HL-60/S4 treated with retinoic acid at 250 ng/mL for 4 days and 3 days (cell line): Measurements from ENCODE around the gene MX1.
"Not testable (repeated sequence)": the region's sequence is repeated elsewhere in the genome, so short reads cannot be mapped to it uniquely, and the experiment has no call there.

Source experiments
- in situ Hi-C: fragments of 300-500 bp; cut with MboI; formaldehyde crosslinking; loops from 2 replicates; pipeline ENCODE4 v1.7.0; 2022; ENCODE audit warnings: low sequenced_read_pairs

Gene MX1

GRCh38 chr21:41406340-41406739 is 19.7 kb upstream of the MX1 start:
- in situ Hi-C loops, result no loop called here

GRCh38 chr21:41407541-41408460 is 18.2 kb upstream of the MX1 start:
- in situ Hi-C loops, result no loop called here

GRCh38 chr21:41410361-41410760 is 15.7 kb upstream of the MX1 start:
- in situ Hi-C loops, result no loop called here

- in situ Hi-C loops, result no loop called here
These were observed 15.1 kb upstream of the MX1 start for GRCh38 chr21:41410767-41411448.

GRCh38 chr21:41411449-41412089 is 14.5 kb upstream of the MX1 start:
- in situ Hi-C loops, result no loop called here

- in situ Hi-C loops, result not testable (repeated sequence)
These were observed 8.5 kb upstream of the MX1 start for GRCh38 chr21:41417505-41417904.

- in situ Hi-C loops, result no loop called here
These were observed 7.6 kb upstream of the MX1 start for GRCh38 chr21:41418393-41418792.

GRCh38 chr21:41418956-41419680 is 6.9 kb upstream of the MX1 start:
- in situ Hi-C loops, result no loop called here

GRCh38 chr21:41419921-41420862 is 5.8 kb upstream of the MX1 start:
- in situ Hi-C loops, result no loop called here

GRCh38 chr21:41420998-41421397 is 5.0 kb upstream of the MX1 start:
- in situ Hi-C loops, result not testable (repeated sequence)

GRCh38 chr21:41422546-41423304 is 3.3 kb upstream of the MX1 start:
- in situ Hi-C loops, result no loop called here

- in situ Hi-C loops, result not testable (repeated sequence)
These were observed 2.8 kb upstream of the MX1 start for GRCh38 chr21:41423305-41423636.

- in situ Hi-C loops, result no loop called here
These were observed 468 bp upstream of the MX1 start for GRCh38 chr21:41425588-41425953.

- in situ Hi-C loops, result no loop called here
These were observed 801 bp downstream of the MX1 start for GRCh38 chr21:41426676-41427404.

- in situ Hi-C loops, result no loop called here
These were observed 1.5 kb downstream of the MX1 start for GRCh38 chr21:41427556-41427955.

- in situ Hi-C loops, result no loop called here
These were observed 2.3 kb downstream of the MX1 start for GRCh38 chr21:41428311-41428710.

- in situ Hi-C loops, result no loop called here
These were observed 2.8 kb downstream of the MX1 start for GRCh38 chr21:41428847-41429246.

- in situ Hi-C loops, result no loop called here
These were observed 3.3 kb downstream of the MX1 start for GRCh38 chr21:41429305-41429704.
